GM18498 (cell line): ENCODE measurements around the gene PACS2.
"Not testable (repeated sequence)": the region's sequence is repeated elsewhere in the genome, so short reads cannot be mapped to it uniquely, and the experiment has no call there.

Source experiments
- ATAC-seq: cut with Tn5 transposase; IDR thresholded peaks from one replicate; pipeline ENCODE4 v1.9.1; 2021; ENCODE audit warnings: mild to moderate bottlenecking, moderate library complexity; ENCODE audit not compliant: unreplicated experiment

The PACS2 gene

GRCh38 chr14:105313381-105314286 lies 914 bp upstream of the PACS2 start:
- no peak for ATAC-seq

- peak; percentile 18 for ATAC-seq
Measured at GRCh38 chr14:105315211-105315721, 718 bp downstream of the PACS2 start.

- ATAC-seq = no peak
Measured at GRCh38 chr14:105315941-105316576, 1.5 kb downstream of the PACS2 start.

- no peak for ATAC-seq
Measured at GRCh38 chr14:105316577-105316941, 2.0 kb downstream of the PACS2 start.

GRCh38 chr14:105316968-105317510 lies 2.5 kb downstream of the PACS2 start:
- ATAC-seq = no peak

GRCh38 chr14:105317546-105317945 lies 3.0 kb downstream of the PACS2 start:
- no peak for ATAC-seq

GRCh38 chr14:105322791-105323556 lies 8.4 kb downstream of the PACS2 start:
- ATAC-seq = no peak

GRCh38 chr14:105323663-105324062 lies 9.1 kb downstream of the PACS2 start:
- no peak for ATAC-seq

- no peak for ATAC-seq
Measured at GRCh38 chr14:105324080-105324778, 9.7 kb downstream of the PACS2 start.

- ATAC-seq = no peak
Measured at GRCh38 chr14:105324871-105325270, 10.3 kb downstream of the PACS2 start.

- no peak for ATAC-seq
Measured at GRCh38 chr14:105325303-105325702, 10.8 kb downstream of the PACS2 start.

- ATAC-seq = no peak
Measured at GRCh38 chr14:105325716-105326567, 11.4 kb downstream of the PACS2 start.

- ATAC-seq = no peak
Measured at GRCh38 chr14:105326568-105326867, 12.0 kb downstream of the PACS2 start.

GRCh38 chr14:105326891-105327694 lies 12.5 kb downstream of the PACS2 start:
- no peak for ATAC-seq

- ATAC-seq = not testable (repeated sequence)
Measured at GRCh38 chr14:105327695-105328045, 13.1 kb downstream of the PACS2 start.

- no peak for ATAC-seq
Measured at GRCh38 chr14:105328070-105328677, 13.6 kb downstream of the PACS2 start.

GRCh38 chr14:105328678-105329390 lies 14.3 kb downstream of the PACS2 start:
- no peak for ATAC-seq
